Tibial artery (tissue), 4 donors: ENCODE results near the gene DRG2.

Source experiments
- DNase-seq, 2 donors: peaks; one replicate each; pipeline ENCODE4 v3.0.0-alpha.2; 2019
- H3K27ac ChIP-seq, 2 donors: fragments of 200-600 bp; sonication (generic) in 1 of 2; 1 replicate in 1 of 2; 2 replicates in 1 of 2; pipeline ENCODE4 v1.5.1; 2018 to 2019; ENCODE audit warnings: mild to moderate bottlenecking in 1 of 2
- H3K27me3 ChIP-seq, 2 donors: fragments of 200-600 bp; sonication (generic) in 1 of 2; one replicate each; pipeline versions ENCODE4 v1.5.1 to v1.6.0; 2016 to 2019
- H3K36me3 ChIP-seq, 3 donors: fragments of 200-600 bp; sonication (generic) in 2 of 3; one replicate each; pipeline ENCODE4 v1.5.1; 2016 to 2019; ENCODE audit warnings: mild to moderate bottlenecking in 2 of 3
- H3K4me1 ChIP-seq, 4 donors: fragments of 200-600 bp; sonication (generic) in 2 of 4; 1 replicate in 3 of 4; 2 replicates in 1 of 4; pipeline ENCODE4 v1.5.1; 2016 to 2019
- H3K4me3 ChIP-seq, 2 donors: fragments of 200-600 bp; sonication (generic) in 1 of 2; 1 replicate in 1 of 2; 2 replicates in 1 of 2; pipeline ENCODE4 v1.5.1; 2018 to 2019; ENCODE audit warnings: mild to moderate bottlenecking in 2 of 2
- H3K9me3 ChIP-seq, 3 donors: fragments of 200-600 bp; sonication (generic) in 1 of 3; one replicate each; pipeline ENCODE4 v1.5.1; 2016 to 2019
- intact Hi-C: fragments of 100-400 bp; cut with DNase I; formaldehyde crosslinking; loops from one replicate; pipeline ENCODE4 v1.15.0; 2023; ENCODE audit warnings: low total_unique reads
- TF ChIP-seq, protein P1 (sequence below), 2 experiments: fragments of 200-600 bp in 1 of 2; fragments of 450-650 bp in 1 of 2; IDR thresholded peaks; one replicate each; pipeline ENCODE4 v1.5.1; 2017 to 2019; ENCODE audit warnings: antibody characterized with exemption in 2 of 2, mild to moderate bottlenecking in 1 of 2, moderate library complexity in 1 of 2

Gene DRG2

DNA sequence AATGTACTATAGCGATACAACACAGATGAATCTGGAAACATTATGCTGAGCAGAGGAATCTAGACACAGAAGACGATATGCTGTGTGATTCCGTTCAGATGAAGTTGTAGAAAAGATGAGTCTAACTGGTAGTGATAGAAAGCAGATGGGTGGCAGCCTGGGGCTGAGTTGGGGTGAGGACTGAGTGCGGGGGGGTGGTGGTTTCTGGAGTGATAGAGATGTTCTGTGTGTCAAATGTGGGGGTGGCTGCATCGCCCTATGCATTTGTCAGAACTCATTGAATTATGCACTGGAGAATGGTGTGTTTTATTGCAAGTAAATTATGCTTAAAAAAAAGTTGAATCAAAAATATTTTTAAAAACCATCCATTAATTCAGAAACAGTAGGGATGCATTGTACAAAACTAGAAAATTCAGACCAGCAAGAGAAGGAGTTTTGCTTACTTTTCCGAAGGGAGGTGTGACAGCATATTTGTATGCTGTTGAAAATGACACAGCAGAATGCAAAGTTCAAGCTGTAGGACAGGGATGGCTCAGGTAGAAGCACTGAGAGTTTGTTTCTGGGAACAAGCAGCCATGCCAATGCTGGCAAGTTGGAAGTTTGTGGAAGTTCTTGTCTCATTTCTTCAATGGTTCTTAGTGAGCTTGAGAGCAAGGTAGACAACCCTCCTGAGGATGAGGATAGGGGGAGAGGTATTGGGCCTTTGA lies 13.0 kb upstream of the DRG2 start:
- Histone ChIP-seq H3K27me3 (peaks cover 0 to 8% of the 10 kb centered on the region in 2 donors), H3K4me3 (no peak overlapping the region), H3K4me1 (peaks cover 0 to 12% (median 7%) of the 10 kb centered on the region in 4 donors), H3K27ac (no peak overlapping the region), H3K36me3 (no peaks in the 10 kb centered on the region), H3K9me3 (no peaks in the 10 kb centered on the region)
- TF ChIP-seq, protein P1, sequence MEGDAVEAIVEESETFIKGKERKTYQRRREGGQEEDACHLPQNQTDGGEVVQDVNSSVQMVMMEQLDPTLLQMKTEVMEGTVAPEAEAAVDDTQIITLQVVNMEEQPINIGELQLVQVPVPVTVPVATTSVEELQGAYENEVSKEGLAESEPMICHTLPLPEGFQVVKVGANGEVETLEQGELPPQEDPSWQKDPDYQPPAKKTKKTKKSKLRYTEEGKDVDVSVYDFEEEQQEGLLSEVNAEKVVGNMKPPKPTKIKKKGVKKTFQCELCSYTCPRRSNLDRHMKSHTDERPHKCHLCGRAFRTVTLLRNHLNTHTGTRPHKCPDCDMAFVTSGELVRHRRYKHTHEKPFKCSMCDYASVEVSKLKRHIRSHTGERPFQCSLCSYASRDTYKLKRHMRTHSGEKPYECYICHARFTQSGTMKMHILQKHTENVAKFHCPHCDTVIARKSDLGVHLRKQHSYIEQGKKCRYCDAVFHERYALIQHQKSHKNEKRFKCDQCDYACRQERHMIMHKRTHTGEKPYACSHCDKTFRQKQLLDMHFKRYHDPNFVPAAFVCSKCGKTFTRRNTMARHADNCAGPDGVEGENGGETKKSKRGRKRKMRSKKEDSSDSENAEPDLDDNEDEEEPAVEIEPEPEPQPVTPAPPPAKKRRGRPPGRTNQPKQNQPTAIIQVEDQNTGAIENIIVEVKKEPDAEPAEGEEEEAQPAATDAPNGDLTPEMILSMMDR (IDR thresholded peaks at IDR 0.05) = no peak
- intact Hi-C loops = no loop called here
- no peak for DNase-seq

DNA sequence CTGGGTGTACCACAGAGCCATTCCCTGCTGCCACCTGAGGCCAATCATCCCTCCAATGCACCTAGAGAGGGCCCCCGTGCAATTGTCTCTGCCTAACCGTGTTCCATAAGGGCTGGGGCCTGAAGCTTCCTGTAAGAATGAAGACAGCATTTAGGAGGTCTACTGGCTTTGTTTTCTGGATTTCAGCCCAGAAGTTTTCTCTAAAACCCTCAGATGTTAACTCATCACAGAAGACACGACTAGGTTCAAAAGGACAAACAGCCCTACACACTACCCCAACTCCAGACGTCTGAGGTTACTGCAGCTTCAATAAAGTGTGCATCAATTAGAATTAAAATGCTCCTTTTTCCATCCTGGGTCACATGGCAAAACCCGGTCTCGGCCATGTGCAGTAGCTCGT lies 10.8 kb upstream of the DRG2 start:
- Histone ChIP-seq H3K27me3 (peaks cover 0 to 8% of the 10 kb centered on the region in 2 donors), H3K4me3 (no peak overlapping the region), H3K4me1 (no peaks in the 10 kb centered on the region), H3K27ac (no peak overlapping the region), H3K9me3 (no peaks in the 10 kb centered on the region), H3K36me3 (no peaks in the 10 kb centered on the region)
- intact Hi-C loops = no loop called here
- TF ChIP-seq, protein P1 (IDR thresholded peaks at IDR 0.05) = no peak
- DNase-seq = no peak

DNA sequence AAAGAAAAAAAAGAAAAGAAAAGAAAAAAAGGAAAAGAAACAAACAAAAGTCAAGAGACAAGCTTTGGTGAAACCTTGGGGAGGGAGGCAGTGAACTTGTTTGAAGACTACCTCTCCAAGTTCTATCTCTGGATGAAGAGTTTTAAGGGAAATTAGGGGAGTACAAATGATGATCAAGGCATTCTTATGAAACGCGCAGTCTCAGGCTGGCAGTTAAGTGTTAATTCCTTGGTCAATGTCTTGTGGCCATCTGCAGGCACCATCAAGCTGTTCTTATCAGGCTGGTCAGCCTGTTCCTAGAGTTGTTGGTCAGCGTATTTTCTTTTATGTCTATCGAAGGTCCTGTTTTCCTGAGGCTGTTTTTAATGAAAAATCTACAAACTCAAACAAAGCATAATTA lies 8.2 kb upstream of the DRG2 start:
- no peak for DNase-seq
- H3K4me3 ChIP-seq = no peak overlapping the region
- H3K27me3 ChIP-seq = peaks cover 0 to 8% of the 10 kb centered on the region in 2 donors
- TF ChIP-seq, protein P1 (IDR thresholded peaks at IDR 0.05) = no peak
- H3K4me1 ChIP-seq = no peaks in the 10 kb centered on the region
- H3K36me3 ChIP-seq = no peaks in the 10 kb centered on the region
- H3K27ac ChIP-seq = no peak overlapping the region
- H3K9me3 ChIP-seq = no peaks in the 10 kb centered on the region
- intact Hi-C loops = no loop called here

DNA sequence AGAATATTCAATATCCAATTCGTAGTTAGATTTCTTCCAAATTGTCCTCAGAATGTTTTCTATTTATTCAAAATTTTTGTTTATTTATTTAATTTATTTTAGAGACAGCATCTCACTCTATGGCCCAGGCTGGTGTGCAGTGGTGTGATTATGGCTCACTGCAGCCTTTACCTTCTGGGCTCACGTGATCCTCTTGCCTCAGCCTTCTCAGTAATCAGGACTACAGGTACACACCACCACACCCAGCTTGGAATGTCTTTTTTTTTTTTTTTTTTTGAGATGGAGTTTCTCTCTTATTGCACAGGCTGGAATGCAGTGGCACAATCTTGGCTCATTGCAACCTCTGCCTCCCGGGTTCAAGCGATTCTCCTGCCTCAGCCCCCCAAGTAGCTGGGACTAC lies 3.5 kb upstream of the DRG2 start:
- peaks cover 0 to 16% (median 14%) of the 10 kb centered on the region in 4 donors for H3K4me1 ChIP-seq
- H3K4me3 ChIP-seq = no peak overlapping the region
- no peak for DNase-seq
- TF ChIP-seq, protein P1 (IDR thresholded peaks at IDR 0.05) = no peak
- no peaks in the 10 kb centered on the region for H3K9me3 ChIP-seq
- peaks cover 0 to under 1% of the 10 kb centered on the region in 2 donors for H3K27me3 ChIP-seq
- no peak overlapping the region for H3K27ac ChIP-seq
- intact Hi-C loops = no loop called here
- no peaks in the 10 kb centered on the region for H3K36me3 ChIP-seq

DNA sequence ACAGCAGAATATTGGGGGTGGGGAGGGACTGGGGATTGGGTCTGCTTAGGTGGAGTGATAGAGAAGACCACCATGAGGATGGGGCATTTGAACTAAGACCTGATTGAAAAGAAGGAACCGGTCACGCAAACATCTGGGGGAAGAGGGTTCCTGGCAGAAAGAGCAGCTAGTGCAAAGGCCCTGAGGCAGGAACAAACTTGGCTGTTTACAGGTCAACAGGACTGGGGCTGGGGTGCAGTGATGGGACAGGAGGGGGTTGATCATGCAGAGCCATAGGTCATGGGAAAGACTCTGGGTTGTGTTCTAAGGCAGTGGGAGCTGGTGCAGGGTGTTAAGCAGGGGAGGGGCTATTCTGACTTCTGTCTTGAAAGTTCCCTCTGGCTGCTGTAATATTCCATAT lies 1.9 kb downstream of the DRG2 start:
- no peak for DNase-seq
- Histone ChIP-seq H3K27ac (no peak overlapping the region), H3K4me3 (no peak overlapping the region), H3K36me3 (peaks cover 0 to 12% (median 11%) of the 10 kb centered on the region in 3 donors), H3K9me3 (no peaks in the 10 kb centered on the region), H3K27me3 (no peaks in the 10 kb centered on the region), H3K4me1 (peaks cover 0 to 20% (median 18%) of the 10 kb centered on the region in 4 donors)
- TF ChIP-seq, protein P1 (IDR thresholded peaks at IDR 0.05) = no peak
- intact Hi-C loops = loop anchor here (5.0 kb wide), 1 partner anchor 307 kb away; no protein-coding TSS in a partner anchor
